Measurements from ENCODE around the gene NCAPG2. TPM values are rescaled to one million over a fixed set of nuclear protein-coding genes. Genes with fewer than 3 reads are reported as not detected.
"Not testable (repeated sequence)": the region's sequence is repeated elsewhere in the genome, so short reads cannot be mapped to it uniquely, and the experiment has no call there.

NCAPG2 gene
- total and polyA plus RNA-seq, 3 donors from 2014 or later: 30.2 to 53.9 (median 34.0) TPM

DNA sequence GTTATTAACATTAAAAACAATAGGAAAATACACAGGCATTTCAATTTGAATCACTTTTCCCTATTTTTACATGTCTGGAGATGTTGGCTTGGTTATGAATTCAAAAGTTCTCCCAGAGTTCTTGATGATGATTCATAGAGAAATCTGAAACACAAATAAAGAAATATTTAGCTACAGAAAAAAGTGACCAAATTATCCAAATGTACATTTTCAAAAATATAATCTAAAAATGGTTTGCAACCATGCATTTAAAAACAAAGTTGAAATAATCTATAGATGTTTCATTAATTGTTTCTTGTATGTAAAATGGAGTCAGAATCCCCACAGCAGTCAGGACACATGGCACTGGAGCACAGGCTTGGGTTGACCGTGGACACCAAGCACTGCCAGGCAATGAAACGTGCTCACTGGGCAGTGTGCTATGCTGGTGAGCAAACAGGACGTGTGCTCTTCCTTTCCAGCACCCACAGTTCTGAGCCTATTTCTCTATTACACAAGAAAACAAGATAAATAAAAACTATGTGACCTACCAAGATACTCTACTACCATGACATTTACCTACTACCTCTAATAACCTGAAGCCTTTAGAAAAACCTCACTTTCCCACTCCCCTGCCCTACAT, 72.9 kb downstream of the NCAPG2 start:
- intact Hi-C loops (cut with DNase I; ENCODE audit: low total_unique reads): no loop called here
- WGBS, 2 donors: 91 to 97% methylated on average over 3 of the region's 3 CpGs
- H3K4me1 ChIP-seq: no peaks in the 10 kb centered on the region
- no peaks in the 10 kb centered on the region for H3K9me3 ChIP-seq
- H3K36me3 ChIP-seq (ENCODE audit: low read depth, missing control alignments): no peaks in the 10 kb centered on the region
- H3K27ac ChIP-seq: no peak overlapping the region
- TF ChIP-seq POLR2A (IDR thresholded peaks at IDR 0.05) (no peak), CTCF (IDR thresholded peaks at IDR 0.05) (no peak)
- H3K4me3 ChIP-seq: no peak overlapping the region
- H3K27me3 ChIP-seq: no peaks in the 10 kb centered on the region
- no peak for DNase-seq

DNA sequence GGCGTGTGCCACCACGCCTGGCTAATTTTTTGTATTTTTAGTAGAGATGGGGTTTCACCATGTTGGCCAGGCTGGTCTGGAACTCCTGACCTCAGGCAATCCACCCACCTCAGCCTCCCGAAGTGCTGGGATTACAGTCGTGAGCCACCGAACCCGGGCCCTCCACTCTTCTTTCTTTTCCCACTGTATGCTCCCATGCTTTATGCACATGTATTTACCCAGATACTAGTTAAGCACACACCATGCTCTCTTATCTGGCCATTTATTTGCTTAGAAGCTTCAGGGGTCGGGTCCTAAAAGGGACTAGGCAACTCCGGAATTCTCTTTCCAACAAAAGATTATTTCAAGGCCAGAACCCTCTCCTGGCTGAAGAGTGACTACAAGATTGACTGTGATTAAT, 78.3 kb downstream of the NCAPG2 start:
- H3K4me1 ChIP-seq; DNase-seq; H3K4me3 ChIP-seq; intact Hi-C loops (cut with DNase I; ENCODE audit: low total_unique reads); H3K9me3 ChIP-seq; H3K36me3 ChIP-seq (ENCODE audit: low read depth, missing control alignments); H3K27me3 ChIP-seq; H3K27ac ChIP-seq: not testable (repeated sequence)
- 85 to 92% methylated on average over 8 of the region's 8 CpGs for WGBS, 2 donors

DNA sequence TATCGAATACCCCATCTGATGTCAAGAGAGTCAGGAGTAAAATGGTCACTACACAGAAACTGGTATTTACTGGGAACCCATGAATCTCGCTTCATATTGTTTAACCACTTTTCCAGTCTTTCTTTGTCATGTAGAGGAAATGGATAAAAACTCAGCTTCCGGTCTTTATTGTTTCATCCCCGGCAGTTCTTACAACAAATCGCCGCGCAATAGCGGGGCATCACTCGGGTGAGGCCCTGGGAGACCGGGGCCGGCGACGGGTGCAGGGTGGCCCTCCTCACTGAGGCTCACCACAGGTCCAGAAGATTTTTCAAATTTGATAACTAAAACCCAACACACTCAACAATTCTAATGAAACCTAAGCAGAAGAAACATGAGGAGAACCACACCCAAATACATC, 81.4 kb downstream of the NCAPG2 start:
- intact Hi-C loops (cut with DNase I; ENCODE audit: low total_unique reads): no loop called here
- 97 to 98% methylated on average over 13 of the region's 13 CpGs for WGBS, 2 donors
- H3K36me3 ChIP-seq (ENCODE audit: low read depth, missing control alignments): no peaks in the 10 kb centered on the region
- TF ChIP-seq POLR2A (IDR thresholded peaks at IDR 0.05): no peak
- no peak for TF ChIP-seq CTCF (IDR thresholded peaks at IDR 0.05)
- no peak for DNase-seq
- H3K9me3 ChIP-seq: no peaks in the 10 kb centered on the region
- no peak overlapping the region for H3K27ac ChIP-seq
- H3K4me1 ChIP-seq: no peaks in the 10 kb centered on the region
- H3K27me3 ChIP-seq: no peaks in the 10 kb centered on the region
- H3K4me3 ChIP-seq: no peak overlapping the region

GRCh38 chr7:158620839-158621441, 83.7 kb downstream of the NCAPG2 start:
- H3K4me3 ChIP-seq: no peak overlapping the region
- no peak overlapping the region for H3K27ac ChIP-seq
- no peak for TF ChIP-seq POLR2A (IDR thresholded peaks at IDR 0.05)
- no peak for TF ChIP-seq CTCF (IDR thresholded peaks at IDR 0.05)
- WGBS, 2 donors: 92 to 93% methylated on average over 6 of the region's 6 CpGs
- H3K36me3 ChIP-seq (ENCODE audit: low read depth, missing control alignments): no peaks in the 10 kb centered on the region
- no peaks in the 10 kb centered on the region for H3K4me1 ChIP-seq
- intact Hi-C loops (cut with DNase I; ENCODE audit: low total_unique reads): no loop called here
- DNase-seq: no peak
- no peaks in the 10 kb centered on the region for H3K9me3 ChIP-seq
- no peaks in the 10 kb centered on the region for H3K27me3 ChIP-seq

DNA sequence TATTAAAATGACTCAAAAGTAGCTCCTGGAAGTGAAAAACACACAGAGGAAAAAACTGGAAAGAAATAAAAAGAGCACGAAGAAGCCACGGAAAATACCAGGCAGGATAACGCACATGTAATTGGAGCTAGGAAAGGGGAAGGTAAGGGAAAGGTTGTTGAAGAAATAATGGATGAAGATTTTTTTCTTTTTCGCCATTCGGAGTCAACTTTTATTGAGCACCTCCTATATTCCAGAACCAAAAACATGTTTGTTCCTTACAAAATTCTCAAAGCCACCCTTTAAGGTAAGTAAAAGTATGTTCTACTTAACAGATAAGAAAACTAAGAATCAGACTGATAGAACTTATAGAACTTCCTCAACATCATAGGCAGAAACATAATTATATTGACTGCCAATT, 84.2 kb downstream of the NCAPG2 start:
- TF ChIP-seq CTCF (IDR thresholded peaks at IDR 0.05): no peak
- TF ChIP-seq POLR2A (IDR thresholded peaks at IDR 0.05): no peak
- WGBS, 2 donors: 94 to 96% methylated on average over 5 of the region's 5 CpGs
- H3K9me3 ChIP-seq: no peaks in the 10 kb centered on the region
- H3K27me3 ChIP-seq: no peaks in the 10 kb centered on the region
- no peaks in the 10 kb centered on the region for H3K4me1 ChIP-seq
- H3K36me3 ChIP-seq (ENCODE audit: low read depth, missing control alignments): no peaks in the 10 kb centered on the region
- intact Hi-C loops (cut with DNase I; ENCODE audit: low total_unique reads): no loop called here
- H3K27ac ChIP-seq: no peak overlapping the region
- H3K4me3 ChIP-seq: no peak overlapping the region
- DNase-seq: no peak
